Activated naive CD4-positive, alpha-beta T cell treated with anti-CD3 and anti-CD28 coated beads, Interleukin-2, amount 50 U/mL, for 24 hours (primary cell): ENCODE results near the gene APOOL.
A peak's percentile ranks its signal among the peaks of the same experiment; 100 is the strongest.
"Not testable (repeated sequence)": the region's sequence is repeated elsewhere in the genome, so short reads cannot be mapped to it uniquely, and the experiment has no call there.

ENCODE experiments used
- H3K27ac Mint-ChIP-seq: one replicate; pipeline ENCODE4 v1.8.0; 2021; ENCODE audit warnings: mild to moderate bottlenecking, mixed read lengths
- H3K27me3 Mint-ChIP-seq: one replicate; pipeline ENCODE4 v1.8.0; 2021; ENCODE audit warnings: mixed read lengths
- H3K36me3 Mint-ChIP-seq: one replicate; pipeline ENCODE4 v1.8.0; 2021; ENCODE audit warnings: mixed read lengths
- H3K4me1 Mint-ChIP-seq: one replicate; pipeline ENCODE4 v1.8.0; 2021; ENCODE audit warnings: mixed read lengths
- H3K4me3 Mint-ChIP-seq: one replicate; pipeline ENCODE4 v1.8.0; 2021; ENCODE audit warnings: mild to moderate bottlenecking, mixed read lengths
- H3K9me3 Mint-ChIP-seq: one replicate; pipeline ENCODE4 v1.8.0; 2021; ENCODE audit warnings: mixed read lengths

The APOOL gene

DNA sequence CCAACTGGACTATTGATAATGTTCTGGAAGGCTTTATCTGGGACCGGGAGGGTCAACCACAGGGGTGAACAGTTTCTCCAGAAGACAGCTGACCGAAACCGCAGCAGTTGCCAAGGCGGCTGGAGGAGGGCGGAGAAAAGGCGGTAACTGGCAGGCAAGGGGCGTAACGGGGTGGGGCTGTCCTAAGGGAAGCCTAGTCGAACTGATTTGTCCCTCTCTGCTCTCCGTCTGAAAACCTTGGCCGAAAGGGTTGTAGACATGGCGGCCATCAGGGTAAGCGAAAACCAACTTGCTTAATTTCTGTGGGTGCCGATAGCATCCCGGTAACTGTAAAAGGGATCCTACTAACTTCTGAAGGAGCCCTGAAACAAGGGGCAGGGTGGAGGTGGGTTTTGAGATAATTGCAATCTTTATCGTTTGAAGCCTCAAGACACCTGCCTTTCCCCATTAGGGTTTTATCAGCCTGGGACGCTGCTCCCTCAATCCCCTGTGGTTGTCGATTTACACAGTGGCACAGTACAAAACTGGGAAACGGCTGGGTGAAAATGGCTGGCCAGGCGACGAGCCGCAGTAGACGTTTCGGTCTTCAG is at the start of gene APOOL:
APOOL (plus strand) TSS at position 223 of the 590 bp plus-strand sequence; CDS start at position 259, 36 bp downstream.
- Mint-ChIP-seq H3K27me3 (no peaks in the 10 kb centered on the region), H3K9me3 (no peaks in the 10 kb centered on the region), H3K4me1 (peaks cover 28% of the 10 kb centered on the region), H3K27ac (peak within 1 kb of the TSS; percentile 41), H3K4me3 (peak within 1 kb of the TSS; percentile 90), H3K36me3 (no peaks in the 10 kb centered on the region)

DNA sequence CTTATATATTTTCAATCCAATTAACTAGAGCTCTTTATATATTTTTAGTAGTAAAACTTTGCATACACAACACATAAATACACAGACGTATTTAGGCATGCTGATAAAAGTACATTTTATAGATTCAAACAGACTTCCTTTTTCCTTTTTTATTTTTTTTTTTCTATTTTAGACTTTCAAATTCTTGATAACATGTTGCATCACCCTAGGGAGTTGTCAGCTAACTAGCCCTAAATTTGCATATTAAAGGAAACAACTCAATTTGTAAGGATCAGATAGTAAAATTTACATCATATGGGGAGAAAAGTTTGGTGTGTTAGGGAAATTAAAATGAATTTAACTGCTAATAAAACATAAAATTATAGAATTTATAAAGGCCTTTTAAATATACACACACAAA is 47.4 kb upstream of the APOOL start:
- Mint-ChIP-seq H3K4me3 (no peak overlapping the region), H3K27me3 (peaks cover 1% of the 10 kb centered on the region)

DNA sequence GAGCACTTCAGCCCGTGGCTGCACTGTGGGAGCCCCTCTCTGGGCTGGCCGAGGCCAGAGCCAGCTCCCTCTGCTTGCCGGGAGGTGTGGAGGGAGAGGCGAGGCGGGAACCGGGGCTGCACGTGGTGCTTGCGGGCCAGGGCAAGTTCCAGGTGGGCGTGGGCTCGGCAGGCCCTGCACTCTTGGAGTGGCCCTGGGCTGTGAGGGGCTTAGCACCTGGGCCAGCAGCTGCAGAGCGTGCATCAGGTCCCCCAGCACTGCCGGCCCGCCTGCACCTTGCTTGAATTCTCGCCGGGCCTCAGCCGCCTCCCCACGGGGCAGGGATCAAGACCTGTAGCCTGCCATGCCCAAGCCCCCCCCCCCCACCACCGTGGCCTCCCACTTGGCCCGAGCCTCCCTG is 28.9 kb upstream of the APOOL start:
- H3K4me1 Mint-ChIP-seq: no peaks in the 10 kb centered on the region
- H3K36me3 Mint-ChIP-seq: no peaks in the 10 kb centered on the region
- H3K4me3 Mint-ChIP-seq: no peak overlapping the region
- no peak overlapping the region for H3K27ac Mint-ChIP-seq
- H3K27me3 Mint-ChIP-seq: no peaks in the 10 kb centered on the region
- H3K9me3 Mint-ChIP-seq: peaks cover 7% of the 10 kb centered on the region

More for the DNA sequence above, 47.4 kb upstream of the APOOL start:
- H3K9me3 Mint-ChIP-seq: no peaks in the 10 kb centered on the region
- H3K27ac Mint-ChIP-seq: no peak overlapping the region
- no peaks in the 10 kb centered on the region for H3K36me3 Mint-ChIP-seq
- H3K4me1 Mint-ChIP-seq: no peaks in the 10 kb centered on the region

DNA sequence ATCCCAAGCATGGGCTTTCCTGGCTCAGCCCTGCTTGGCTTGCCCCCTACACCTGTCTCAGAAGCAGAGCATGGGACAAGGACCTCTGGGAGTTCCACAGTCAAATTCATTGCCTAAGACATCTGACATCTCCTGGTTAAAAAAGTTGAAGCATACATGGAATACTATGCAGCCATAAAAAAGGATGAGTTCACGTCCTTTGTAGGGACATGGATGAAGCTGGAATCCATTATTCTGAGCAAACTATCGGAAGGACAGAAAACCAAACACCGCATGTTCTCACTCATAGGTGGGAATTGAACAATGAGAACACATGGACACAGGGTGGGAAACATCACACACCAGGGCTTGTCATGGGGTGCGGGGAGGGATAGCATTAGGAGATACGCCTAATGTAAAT is 11.9 kb upstream of the APOOL start:
- H3K9me3 Mint-ChIP-seq, H3K36me3 Mint-ChIP-seq, H3K27me3 Mint-ChIP-seq, H3K27ac Mint-ChIP-seq, H3K4me3 Mint-ChIP-seq, H3K4me1 Mint-ChIP-seq: not testable (repeated sequence)

DNA sequence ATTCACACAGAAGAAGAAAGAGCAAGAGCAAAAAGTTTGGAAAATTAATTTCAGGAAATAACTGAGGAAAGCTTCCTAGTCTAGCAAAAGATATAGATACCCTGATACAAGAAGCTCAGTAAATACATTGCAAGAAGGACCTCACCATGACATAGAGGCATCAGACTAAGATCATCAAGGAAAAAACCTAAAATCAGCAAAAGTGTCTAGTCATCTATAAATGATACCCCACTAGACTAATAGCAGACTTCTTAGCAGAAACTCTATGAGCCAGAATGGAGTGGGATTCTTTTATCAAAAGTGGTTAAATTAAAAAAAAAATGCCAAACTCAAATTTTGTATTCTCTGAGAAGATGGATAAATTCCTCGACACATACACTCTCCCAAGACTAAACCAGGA is 10.5 kb upstream of the APOOL start:
- Mint-ChIP-seq H3K9me3 (no peaks in the 10 kb centered on the region), H3K36me3 (peaks cover 1% of the 10 kb centered on the region), H3K27me3 (peaks cover 5% of the 10 kb centered on the region), H3K4me3 (no peak overlapping the region), H3K4me1 (no peaks in the 10 kb centered on the region), H3K27ac (no peak overlapping the region)

DNA sequence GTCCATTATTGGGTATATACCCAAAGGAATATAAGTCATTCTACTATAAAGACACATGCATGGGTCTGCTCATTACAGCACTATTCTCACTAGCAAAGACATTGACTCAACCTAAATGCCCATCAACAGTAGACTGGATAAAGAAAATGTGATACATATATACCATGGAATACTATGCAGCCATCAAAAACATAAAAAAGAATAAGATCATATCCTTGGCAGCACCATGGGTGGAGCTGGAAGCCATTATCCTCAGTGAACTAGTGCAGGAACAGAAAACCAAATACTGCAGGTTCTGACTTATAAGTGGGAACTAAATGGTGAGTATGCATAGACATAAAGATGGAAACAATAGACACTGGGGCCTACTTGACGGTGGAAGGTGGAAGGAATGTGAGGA is 2.3 kb upstream of the APOOL start:
- Mint-ChIP-seq H3K4me1 (peaks cover 11% of the 10 kb centered on the region), H3K4me3 (peak overlapping the region; percentile 3), H3K9me3 (no peaks in the 10 kb centered on the region), H3K27me3 (no peaks in the 10 kb centered on the region), H3K36me3 (no peaks in the 10 kb centered on the region), H3K27ac (no peak overlapping the region)

- Mint-ChIP-seq H3K4me3 (peak overlapping the region; percentile 90), H3K9me3 (no peaks in the 10 kb centered on the region), H3K4me1 (peaks cover 32% of the 10 kb centered on the region), H3K27ac (peak overlapping the region; percentile 41), H3K27me3 (no peaks in the 10 kb centered on the region), H3K36me3 (no peaks in the 10 kb centered on the region)
Observed at GRCh38 chrX:85004255-85004654, 578 bp downstream of the APOOL start.

DNA sequence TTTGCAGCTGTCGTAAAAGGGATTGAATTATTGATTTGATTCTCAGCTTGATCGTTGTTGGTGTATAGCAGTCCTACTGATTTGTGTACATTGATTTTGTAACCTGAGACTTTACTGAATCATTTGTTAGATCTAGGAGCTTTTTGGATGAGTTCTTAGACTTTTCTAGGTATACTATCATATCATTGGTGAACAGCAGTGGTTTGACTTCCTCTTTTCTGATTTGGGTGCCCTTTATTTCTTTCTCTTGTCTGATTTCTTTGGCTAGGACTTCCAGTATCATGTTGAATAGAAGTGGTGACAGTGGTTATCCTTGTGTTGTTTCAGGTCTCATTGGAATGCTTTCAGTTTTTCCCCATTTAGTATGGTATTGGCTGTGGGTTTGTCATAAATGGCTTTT is 8.4 kb downstream of the APOOL start:
- peaks cover 11% of the 10 kb centered on the region for H3K36me3 Mint-ChIP-seq
- no peak overlapping the region for H3K27ac Mint-ChIP-seq
- no peak overlapping the region for H3K4me3 Mint-ChIP-seq
- H3K27me3 Mint-ChIP-seq: no peaks in the 10 kb centered on the region
- H3K4me1 Mint-ChIP-seq: peaks cover 37% of the 10 kb centered on the region
- H3K9me3 Mint-ChIP-seq: no peaks in the 10 kb centered on the region

DNA sequence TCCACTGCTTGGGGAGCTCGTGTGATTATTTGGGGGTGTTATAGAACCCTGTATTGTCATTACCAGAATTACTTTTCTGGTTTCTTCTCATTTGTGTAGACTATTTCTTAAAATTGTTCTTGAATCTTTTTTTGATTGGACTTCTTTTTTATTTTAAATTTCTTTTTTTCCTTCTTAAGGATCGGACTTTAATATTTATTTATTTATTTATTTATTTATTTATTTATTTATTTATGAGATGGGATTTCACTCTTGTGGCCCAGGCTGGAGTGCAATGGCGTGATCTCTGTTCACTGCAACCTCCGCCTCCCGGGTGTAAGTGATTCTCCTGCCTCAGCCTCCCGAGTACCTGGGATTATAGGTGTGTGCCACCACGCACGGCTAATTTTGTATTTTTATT is 11.7 kb downstream of the APOOL start:
- not testable (repeated sequence) for H3K27ac Mint-ChIP-seq, H3K27me3 Mint-ChIP-seq, H3K9me3 Mint-ChIP-seq, H3K4me3 Mint-ChIP-seq
- peaks cover 26% of the 10 kb centered on the region for H3K4me1 Mint-ChIP-seq
- H3K36me3 Mint-ChIP-seq: peaks cover 18% of the 10 kb centered on the region

DNA sequence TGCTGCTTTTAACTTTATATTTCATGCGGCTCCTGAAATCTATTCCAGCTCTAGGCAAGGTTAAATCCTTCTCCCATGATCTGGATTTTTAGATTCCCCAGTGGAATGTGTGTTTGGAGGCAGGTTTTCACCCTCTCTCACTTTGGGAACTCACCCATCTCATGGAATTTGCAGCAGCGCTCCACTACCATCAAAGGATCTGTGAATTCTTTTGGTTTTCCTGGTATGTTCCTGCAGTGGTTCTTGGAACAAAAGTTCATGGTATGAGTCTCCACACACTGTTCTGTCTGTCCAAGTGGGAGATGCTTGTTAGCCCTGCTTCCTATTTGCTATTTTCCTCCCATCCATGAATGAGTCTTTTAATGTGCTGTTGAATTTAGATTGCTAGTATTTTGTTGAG is 14.0 kb downstream of the APOOL start:
- no peaks in the 10 kb centered on the region for H3K9me3 Mint-ChIP-seq
- peaks cover 18% of the 10 kb centered on the region for H3K36me3 Mint-ChIP-seq
- H3K27ac Mint-ChIP-seq: no peak overlapping the region
- no peak overlapping the region for H3K4me3 Mint-ChIP-seq
- H3K4me1 Mint-ChIP-seq: peaks cover 14% of the 10 kb centered on the region
- H3K27me3 Mint-ChIP-seq: no peaks in the 10 kb centered on the region

DNA sequence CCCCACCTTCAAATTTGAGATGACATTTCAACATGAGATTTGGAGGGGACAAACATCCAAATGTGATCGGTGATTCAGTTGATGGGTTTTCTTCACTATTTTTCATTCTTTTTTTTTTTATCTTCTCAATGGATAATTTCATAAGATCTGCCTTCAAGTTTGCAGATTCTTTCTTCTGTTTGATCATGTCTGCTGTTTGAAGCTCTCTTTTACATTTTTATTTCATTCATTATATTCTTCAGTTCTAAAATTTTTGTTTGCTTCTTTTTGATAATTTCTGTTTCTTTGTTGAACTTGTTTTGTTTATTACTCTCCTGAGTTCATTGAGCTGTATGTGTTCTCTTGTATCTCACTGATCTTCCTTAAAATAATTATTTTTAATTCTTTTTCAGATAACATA is 14.8 kb downstream of the APOOL start:
- H3K36me3 Mint-ChIP-seq: peaks cover 18% of the 10 kb centered on the region
- H3K27me3 Mint-ChIP-seq: no peaks in the 10 kb centered on the region
- no peak overlapping the region for H3K27ac Mint-ChIP-seq
- peaks cover 8% of the 10 kb centered on the region for H3K4me1 Mint-ChIP-seq
- H3K4me3 Mint-ChIP-seq: no peak overlapping the region
- H3K9me3 Mint-ChIP-seq: no peaks in the 10 kb centered on the region

- H3K27ac Mint-ChIP-seq: no peak overlapping the region
- peaks cover 8% of the 10 kb centered on the region for H3K4me1 Mint-ChIP-seq
- H3K4me3 Mint-ChIP-seq: no peak overlapping the region
- H3K27me3 Mint-ChIP-seq: no peaks in the 10 kb centered on the region
- peaks cover 18% of the 10 kb centered on the region for H3K36me3 Mint-ChIP-seq
- H3K9me3 Mint-ChIP-seq: no peaks in the 10 kb centered on the region
Observed at GRCh38 chrX:85020216-85020615, 16.5 kb downstream of the APOOL start.

GRCh38 chrX:85024044-85024443 is 20.4 kb downstream of the APOOL start:
- no peak overlapping the region for H3K27ac Mint-ChIP-seq
- no peaks in the 10 kb centered on the region for H3K9me3 Mint-ChIP-seq
- peaks cover 18% of the 10 kb centered on the region for H3K36me3 Mint-ChIP-seq
- peaks cover 11% of the 10 kb centered on the region for H3K4me1 Mint-ChIP-seq
- no peak overlapping the region for H3K4me3 Mint-ChIP-seq
- H3K27me3 Mint-ChIP-seq: no peaks in the 10 kb centered on the region

DNA sequence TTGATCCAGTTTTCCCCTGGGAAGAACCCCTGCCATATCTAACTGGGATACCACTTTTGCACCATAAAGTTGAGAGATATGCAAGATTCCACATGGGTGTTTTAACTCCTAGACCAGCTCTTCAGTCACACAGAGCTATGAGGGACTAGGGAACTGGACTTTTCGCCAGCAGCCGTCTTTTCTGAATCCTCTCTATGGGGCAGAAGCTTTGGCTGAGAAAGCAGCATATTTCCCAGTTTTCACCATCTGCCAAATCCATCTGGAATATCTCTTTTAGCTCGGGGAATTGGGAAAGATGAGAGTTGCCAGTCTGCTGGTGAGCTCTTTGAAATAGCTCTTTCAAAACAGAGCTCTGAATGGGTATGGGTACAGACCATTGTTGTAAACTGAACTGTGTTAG is 20.9 kb downstream of the APOOL start:
- Mint-ChIP-seq H3K4me1 (peaks cover 10% of the 10 kb centered on the region), H3K27me3 (no peaks in the 10 kb centered on the region), H3K36me3 (peaks cover 18% of the 10 kb centered on the region), H3K9me3 (no peaks in the 10 kb centered on the region), H3K4me3 (no peak overlapping the region), H3K27ac (no peak overlapping the region)

DNA sequence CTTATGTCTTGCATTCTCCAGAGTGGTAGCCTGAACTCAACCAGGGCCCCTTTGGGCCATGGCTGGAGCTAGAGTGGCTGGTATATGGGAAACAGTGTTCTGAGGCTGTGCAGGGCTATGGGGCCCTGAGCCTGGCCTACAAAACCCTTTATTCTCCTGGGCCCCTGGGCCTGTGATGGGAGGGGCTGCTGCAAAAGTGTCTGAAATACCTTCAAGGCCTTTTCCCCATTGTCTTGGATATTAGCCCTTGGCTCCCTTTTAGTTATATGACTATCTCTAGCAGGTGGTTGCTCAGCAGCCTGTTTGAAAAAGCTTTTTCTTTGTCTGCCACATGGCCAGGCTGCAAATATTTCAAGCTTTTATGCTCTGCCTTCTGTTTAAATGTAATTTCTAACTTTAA is 22.5 kb downstream of the APOOL start:
- peaks cover 10% of the 10 kb centered on the region for H3K4me1 Mint-ChIP-seq
- no peak overlapping the region for H3K27ac Mint-ChIP-seq
- H3K27me3 Mint-ChIP-seq: no peaks in the 10 kb centered on the region
- peaks cover 18% of the 10 kb centered on the region for H3K36me3 Mint-ChIP-seq
- no peaks in the 10 kb centered on the region for H3K9me3 Mint-ChIP-seq
- H3K4me3 Mint-ChIP-seq: no peak overlapping the region

- H3K4me1 Mint-ChIP-seq: peaks cover 9% of the 10 kb centered on the region
- H3K27me3 Mint-ChIP-seq: no peaks in the 10 kb centered on the region
- H3K4me3 Mint-ChIP-seq: no peak overlapping the region
- no peaks in the 10 kb centered on the region for H3K9me3 Mint-ChIP-seq
- peaks cover 8% of the 10 kb centered on the region for H3K36me3 Mint-ChIP-seq
- no peak overlapping the region for H3K27ac Mint-ChIP-seq
Observed at GRCh38 chrX:85029043-85029442, 25.4 kb downstream of the APOOL start.

- peaks cover 14% of the 10 kb centered on the region for H3K4me1 Mint-ChIP-seq
- no peak overlapping the region for H3K27ac Mint-ChIP-seq
- H3K9me3 Mint-ChIP-seq: no peaks in the 10 kb centered on the region
- H3K4me3 Mint-ChIP-seq: no peak overlapping the region
- peaks cover 7% of the 10 kb centered on the region for H3K36me3 Mint-ChIP-seq
- H3K27me3 Mint-ChIP-seq: no peaks in the 10 kb centered on the region
Observed at GRCh38 chrX:85031505-85031904, 27.8 kb downstream of the APOOL start.
